Measurements from ENCODE around the gene TIMP4. TPM values are rescaled to one million over a fixed set of nuclear protein-coding genes. Genes with fewer than 3 reads are reported as not detected.

The TIMP4 gene
- total RNA-seq, 1 experiment from 2014 or later: 0.28 TPM

GRCh38 chr3:12117473-12117872 lies 41.2 kb downstream of the TIMP4 start:
- no peaks in the 10 kb centered on the region for H3K36me3 Mint-ChIP-seq (ENCODE audit: insufficient read depth, unreplicated experiment)
- CTCF ChIA-PET: interaction anchor here (0.6 kb wide), 1 partner anchor 94 kb away, joined by 3 read pairs; no protein-coding TSS in a partner anchor

GRCh38 chr3:12116870-12117269 lies 41.8 kb downstream of the TIMP4 start:
- CTCF ChIA-PET: interaction anchor here (0.6 kb wide), 1 partner anchor 94 kb away, joined by 3 read pairs; no protein-coding TSS in a partner anchor
- intact Hi-C loops (cut with micrococcal nuclease; ENCODE audit: unreplicated experiment): no loop called here
- Mint-ChIP-seq H3K27ac (ENCODE audit: unreplicated experiment) (no peak overlapping the region), H3K27me3 (ENCODE audit: unreplicated experiment) (peaks cover 86% of the 10 kb centered on the region), H3K4me3 (ENCODE audit: low read depth, unreplicated experiment) (no peak overlapping the region), H3K36me3 (ENCODE audit: insufficient read depth, unreplicated experiment) (no peaks in the 10 kb centered on the region), H3K9me3 (ENCODE audit: low read depth, unreplicated experiment) (no peaks in the 10 kb centered on the region), H3K4me1 (ENCODE audit: low read depth, unreplicated experiment) (no peaks in the 10 kb centered on the region)
- BruUV-seq (replicated peaks): no TSS peak
- TF ChIP-seq CTCF (IDR thresholded peaks at IDR 0.05; ENCODE audit: unreplicated experiment): no peak
- no peak for DNase-seq

More at GRCh38 chr3:12117473-12117872, 41.2 kb downstream of the TIMP4 start:
- H3K27ac Mint-ChIP-seq (ENCODE audit: unreplicated experiment): no peak overlapping the region
- no peak for DNase-seq
- no peaks in the 10 kb centered on the region for H3K4me1 Mint-ChIP-seq (ENCODE audit: low read depth, unreplicated experiment)
- intact Hi-C loops (cut with micrococcal nuclease; ENCODE audit: unreplicated experiment): no loop called here
- peaks cover 85% of the 10 kb centered on the region for H3K27me3 Mint-ChIP-seq (ENCODE audit: unreplicated experiment)
- no peak for TF ChIP-seq CTCF (IDR thresholded peaks at IDR 0.05; ENCODE audit: unreplicated experiment)
- H3K9me3 Mint-ChIP-seq (ENCODE audit: low read depth, unreplicated experiment): no peaks in the 10 kb centered on the region
- BruUV-seq (replicated peaks): no TSS peak
- no peak overlapping the region for H3K4me3 Mint-ChIP-seq (ENCODE audit: low read depth, unreplicated experiment)

- no peak overlapping the region for H3K4me3 Mint-ChIP-seq (ENCODE audit: low read depth, unreplicated experiment)
- H3K36me3 Mint-ChIP-seq (ENCODE audit: insufficient read depth, unreplicated experiment): no peaks in the 10 kb centered on the region
- no peak overlapping the region for H3K27ac Mint-ChIP-seq (ENCODE audit: unreplicated experiment)
- CTCF ChIA-PET: no interaction called here
- no peaks in the 10 kb centered on the region for H3K4me1 Mint-ChIP-seq (ENCODE audit: low read depth, unreplicated experiment)
- H3K9me3 Mint-ChIP-seq (ENCODE audit: low read depth, unreplicated experiment): no peaks in the 10 kb centered on the region
- no peak for DNase-seq
- H3K27me3 Mint-ChIP-seq (ENCODE audit: unreplicated experiment): peaks cover 89% of the 10 kb centered on the region
- TF ChIP-seq CTCF (IDR thresholded peaks at IDR 0.05; ENCODE audit: unreplicated experiment): no peak
- BruUV-seq (replicated peaks): no TSS peak
- intact Hi-C loops (cut with micrococcal nuclease; ENCODE audit: unreplicated experiment): no loop called here
These were observed 42.9 kb downstream of the TIMP4 start for GRCh38 chr3:12115849-12116248.

- BruUV-seq (replicated peaks): no TSS peak
- Mint-ChIP-seq H3K36me3 (ENCODE audit: insufficient read depth, unreplicated experiment) (no peaks in the 10 kb centered on the region), H3K27me3 (ENCODE audit: unreplicated experiment) (peaks cover 89% of the 10 kb centered on the region), H3K4me3 (ENCODE audit: low read depth, unreplicated experiment) (no peak overlapping the region), H3K4me1 (ENCODE audit: low read depth, unreplicated experiment) (no peaks in the 10 kb centered on the region), H3K9me3 (ENCODE audit: low read depth, unreplicated experiment) (no peaks in the 10 kb centered on the region), H3K27ac (ENCODE audit: unreplicated experiment) (no peak overlapping the region)
- TF ChIP-seq CTCF (IDR thresholded peaks at IDR 0.05; ENCODE audit: unreplicated experiment): no peak
- DNase-seq: no peak
- CTCF ChIA-PET: no interaction called here
- intact Hi-C loops (cut with micrococcal nuclease; ENCODE audit: unreplicated experiment): no loop called here
These were observed 43.6 kb downstream of the TIMP4 start for GRCh38 chr3:12115104-12115503.

Measured in Calu3 (cell line).